K562 (cell line): ENCODE results near the gene WWP2. TPM values are rescaled to one million over a fixed set of nuclear protein-coding genes. Genes with fewer than 3 reads are reported as not detected.

Experiments
- ARID1B ChIP-seq: fragments of 450-650 bp; IDR thresholded peaks from 2 replicates; pipeline ENCODE4 v1.6.1; 2016; ENCODE audit warnings: antibody characterized with exemption, mild to moderate bottlenecking, inconsistent platforms
- KDM4B ChIP-seq, 2 experiments: fragments of 450-650 bp in 1 of 2; sonication (generic) in 1 of 2; IDR thresholded peaks; 2 replicates each; pipeline ENCODE4 v1.6.1; 2016 to 2017; ENCODE audit warnings: borderline replicate concordance in 2 of 2, antibody characterized with exemption in 1 of 2, low read depth in 1 of 2, mild to moderate bottlenecking in 1 of 2
- MAZ ChIP-seq, 2 experiments: fragments of 450-650 bp in 1 of 2; sonication (generic) in 1 of 2; formaldehyde crosslinking; IDR thresholded peaks in 1 of 2; conservative IDR thresholded peaks in 1 of 2; 2 replicates each; pipeline versions ENCODE4 v1.4.0 to v1.5.0; 2020; ENCODE audit warnings: mild to moderate bottlenecking in 1 of 2, missing genetic modification reagents in 1 of 2
- REST ChIP-seq, 2 experiments: fragments of 450-650 bp; formaldehyde crosslinking in 1 of 2; IDR thresholded peaks; 2 replicates each; pipeline versions ENCODE4 v1.4.0 to v1.6.1; 2014 to 2020; ENCODE audit warnings: mild to moderate bottlenecking in 2 of 2, borderline replicate concordance in 1 of 2, low read depth in 1 of 2
- TEAD4 ChIP-seq, 2 experiments: sonication (generic) in 1 of 2; formaldehyde crosslinking in 1 of 2; IDR thresholded peaks; 2 replicates each; pipeline versions ENCODE4 v1.6.1 to v1.8.0; 2012 to 2022; ENCODE audit warnings: borderline replicate concordance in 1 of 2, inconsistent platforms in 1 of 2, low read length in 1 of 2, mild to moderate bottlenecking in 1 of 2, missing genetic modification reagents in 1 of 2
- THRAP3 ChIP-seq: fragments of 450-650 bp; IDR thresholded peaks from 2 replicates; pipeline ENCODE4 v1.6.1; 2016; ENCODE audit warnings: mild to moderate bottlenecking, inconsistent platforms, borderline replicate concordance
- ZNF668 ChIP-seq: fragments of 250-450 bp; sonication (Bioruptor Pico); IDR thresholded peaks from 2 replicates; pipeline ENCODE4 v1.8.0; 2022; ENCODE audit warnings: mild to moderate bottlenecking, inconsistent platforms
- polyA plus RNA-seq, 8 experiments: library from polyadenylated mRNA; depleted of rRNA in 4 of 8; stranded (reverse) in 5 of 8; unstranded in 3 of 8; fragments of >200 nt; fragmentation: Nextera tagmentation in 2 of 8; fragmentation: Illumina TruSeq in 1 of 8; extraction: Ambion mirVana in 2 of 8; extraction: Trizol in 1 of 8; gene quantifications; 2 replicates each; pipeline versions ENCODE4 v1.2.1 to v1.2.3, GENCODE V29; 2011 to 2014; ENCODE audit warnings: inconsistent platforms in 1 of 8, missing spikeins in 1 of 8
- total RNA-seq, 7 experiments: library from RNA; depleted of rRNA in 6 of 7; stranded (reverse); fragments of >200 nt in 6 of 7; fragmentation: Illumina TruSeq in 2 of 7; extraction: Trizol in 2 of 7; gene quantifications; 2 replicates each; pipeline versions ENCODE4 v1.2.1 to v1.2.3, GENCODE V29; 2011 to 2021; ENCODE audit warnings: low replicate concordance in 1 of 7
- TF ChIP-seq, protein P1 (sequence below): fragments of 450-650 bp; IDR thresholded peaks from 2 replicates; pipeline ENCODE4 v1.6.1; 2018; ENCODE audit warnings: mild to moderate bottlenecking, low read depth; ENCODE audit not compliant: partially characterized antibody
- TF ChIP-seq, protein P2 (sequence below): sonication (generic); formaldehyde crosslinking; IDR thresholded peaks from 2 replicates; pipeline ENCODE4 v1.8.0; 2022; ENCODE audit warnings: missing genetic modification reagents, mild to moderate bottlenecking, moderate library complexity, borderline replicate concordance
- TF ChIP-seq, protein P3 (sequence below): fragments of 200-800 bp; sonication (Bioruptor generic); IDR thresholded peaks from 2 replicates; pipeline ENCODE4 v1.6.1; 2016; ENCODE audit warnings: missing genetic modification characterization, missing compliant biosample characterization

Gene WWP2
- total and polyA plus RNA-seq, 9 of the 15 experiments (the other 6 are each of a cell fraction or from before 2014, with no cell fraction given) = 1.9 to 34.4 (median 14.6) TPM

GRCh38 chr16:69865701-69866100 is 103.6 kb downstream of the WWP2 start (continued):
- TF ChIP-seq REST (IDR thresholded peaks at IDR 0.05; ENCODE audit: borderline replicate concordance) (peak; percentile 40; the same call in 1 of the 2 replicates), REST (CRISPR knock-in tag; IDR thresholded peaks at IDR 0.05; ENCODE audit: low read depth) (no peak), KDM4B (IDR thresholded peaks at IDR 0.05; ENCODE audit: borderline replicate concordance in 2 of 2, low read depth in 1 of 2) (no peak), ARID1B (peak; percentile 81), MAZ (CRISPR knock-in tag; conservative IDR thresholded peaks at IDR 0.05 in 1 of 2, IDR thresholded peaks at IDR 0.05 in 1 of 2) (peak in 1 of 2 experiments; percentile 51; a peak in 1 of 4 replicates), THRAP3 (no peak), TEAD4 (IDR thresholded peaks at IDR 0.05; ENCODE audit: low read length) (peak; percentile 93), TEAD4 (CRISPR knock-in tag; IDR thresholded peaks at IDR 0.05; ENCODE audit: borderline replicate concordance) (no peak), ZNF668 (no peak)
- TF ChIP-seq, protein P1, sequence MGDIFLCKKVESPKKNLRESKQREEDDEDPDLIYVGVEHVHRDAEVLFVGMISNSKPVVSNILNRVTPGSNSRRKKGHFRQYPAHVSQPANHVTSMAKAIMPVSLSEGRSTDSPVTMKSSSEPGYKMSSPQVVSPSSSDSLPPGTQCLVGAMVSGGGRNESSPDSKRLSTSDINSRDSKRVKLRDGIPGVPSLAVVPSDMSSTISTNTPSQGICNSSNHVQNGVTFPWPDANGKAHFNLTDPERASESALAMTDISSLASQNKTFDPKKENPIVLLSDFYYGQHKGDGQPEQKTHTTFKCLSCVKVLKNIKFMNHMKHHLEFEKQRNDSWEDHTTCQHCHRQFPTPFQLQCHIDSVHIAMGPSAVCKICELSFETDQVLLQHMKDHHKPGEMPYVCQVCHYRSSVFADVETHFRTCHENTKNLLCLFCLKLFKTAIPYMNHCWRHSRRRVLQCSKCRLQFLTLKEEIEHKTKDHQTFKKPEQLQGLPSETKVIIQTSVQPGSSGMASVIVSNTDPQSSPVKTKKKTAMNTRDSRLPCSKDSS = no peak
- TF ChIP-seq, protein P2, sequence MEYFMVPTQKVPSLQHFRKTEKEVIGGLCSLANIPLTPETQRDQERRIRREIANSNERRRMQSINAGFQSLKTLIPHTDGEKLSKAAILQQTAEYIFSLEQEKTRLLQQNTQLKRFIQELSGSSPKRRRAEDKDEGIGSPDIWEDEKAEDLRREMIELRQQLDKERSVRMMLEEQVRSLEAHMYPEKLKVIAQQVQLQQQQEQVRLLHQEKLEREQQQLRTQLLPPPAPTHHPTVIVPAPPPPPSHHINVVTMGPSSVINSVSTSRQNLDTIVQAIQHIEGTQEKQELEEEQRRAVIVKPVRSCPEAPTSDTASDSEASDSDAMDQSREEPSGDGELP (CRISPR knock-in tag) = peak; percentile 56; the same call in 1 of the 2 replicates
- TF ChIP-seq, protein P3, sequence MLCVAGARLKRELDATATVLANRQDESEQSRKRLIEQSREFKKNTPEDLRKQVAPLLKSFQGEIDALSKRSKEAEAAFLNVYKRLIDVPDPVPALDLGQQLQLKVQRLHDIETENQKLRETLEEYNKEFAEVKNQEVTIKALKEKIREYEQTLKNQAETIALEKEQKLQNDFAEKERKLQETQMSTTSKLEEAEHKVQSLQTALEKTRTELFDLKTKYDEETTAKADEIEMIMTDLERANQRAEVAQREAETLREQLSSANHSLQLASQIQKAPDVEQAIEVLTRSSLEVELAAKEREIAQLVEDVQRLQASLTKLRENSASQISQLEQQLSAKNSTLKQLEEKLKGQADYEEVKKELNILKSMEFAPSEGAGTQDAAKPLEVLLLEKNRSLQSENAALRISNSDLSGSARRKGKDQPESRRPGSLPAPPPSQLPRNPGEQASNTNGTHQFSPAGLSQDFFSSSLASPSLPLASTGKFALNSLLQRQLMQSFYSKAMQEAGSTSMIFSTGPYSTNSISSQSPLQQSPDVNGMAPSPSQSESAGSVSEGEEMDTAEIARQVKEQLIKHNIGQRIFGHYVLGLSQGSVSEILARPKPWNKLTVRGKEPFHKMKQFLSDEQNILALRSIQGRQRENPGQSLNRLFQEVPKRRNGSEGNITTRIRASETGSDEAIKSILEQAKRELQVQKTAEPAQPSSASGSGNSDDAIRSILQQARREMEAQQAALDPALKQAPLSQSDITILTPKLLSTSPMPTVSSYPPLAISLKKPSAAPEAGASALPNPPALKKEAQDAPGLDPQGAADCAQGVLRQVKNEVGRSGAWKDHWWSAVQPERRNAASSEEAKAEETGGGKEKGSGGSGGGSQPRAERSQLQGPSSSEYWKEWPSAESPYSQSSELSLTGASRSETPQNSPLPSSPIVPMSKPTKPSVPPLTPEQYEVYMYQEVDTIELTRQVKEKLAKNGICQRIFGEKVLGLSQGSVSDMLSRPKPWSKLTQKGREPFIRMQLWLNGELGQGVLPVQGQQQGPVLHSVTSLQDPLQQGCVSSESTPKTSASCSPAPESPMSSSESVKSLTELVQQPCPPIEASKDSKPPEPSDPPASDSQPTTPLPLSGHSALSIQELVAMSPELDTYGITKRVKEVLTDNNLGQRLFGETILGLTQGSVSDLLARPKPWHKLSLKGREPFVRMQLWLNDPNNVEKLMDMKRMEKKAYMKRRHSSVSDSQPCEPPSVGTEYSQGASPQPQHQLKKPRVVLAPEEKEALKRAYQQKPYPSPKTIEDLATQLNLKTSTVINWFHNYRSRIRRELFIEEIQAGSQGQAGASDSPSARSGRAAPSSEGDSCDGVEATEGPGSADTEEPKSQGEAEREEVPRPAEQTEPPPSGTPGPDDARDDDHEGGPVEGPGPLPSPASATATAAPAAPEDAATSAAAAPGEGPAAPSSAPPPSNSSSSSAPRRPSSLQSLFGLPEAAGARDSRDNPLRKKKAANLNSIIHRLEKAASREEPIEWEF (CRISPR knock-in tag) = no peak
